Measurements from ENCODE around the gene ZNF394. TPM values are rescaled to one million over a fixed set of nuclear protein-coding genes. Genes with fewer than 3 reads are reported as not detected.

Gene ZNF394
- polyA plus RNA-seq, 1 donor (not counting 4 experiments of a cell fraction or from before 2014, with no cell fraction given), result 10.1 TPM

DNA sequence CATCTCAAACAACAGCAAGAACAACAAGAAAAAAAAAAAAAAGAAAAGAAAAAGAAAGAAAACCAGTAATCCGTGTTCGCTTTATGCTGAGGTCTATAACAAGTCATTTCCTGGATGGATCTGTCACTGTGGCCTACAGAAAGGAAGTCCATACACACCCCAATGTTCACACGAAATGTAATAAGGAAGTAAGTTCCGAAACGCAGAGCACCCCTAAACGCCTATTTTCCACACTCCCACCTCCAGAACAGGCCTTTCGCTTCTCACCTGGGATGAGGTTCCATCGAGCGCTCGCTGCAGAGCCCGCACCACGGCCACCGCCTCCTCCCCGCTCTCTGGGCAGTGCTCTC lies 735 bp downstream of the ZNF394 start:
- no peak for FAIRE-seq
- Histone ChIP-seq H3K4me1 (ENCODE audit: control insufficient read depth, extremely low read depth, insufficient read depth, low read length) (peaks cover 19% of the 10 kb centered on the region), H3K9ac (ENCODE audit: control insufficient read depth, extremely low read depth, insufficient read depth, low read length) (peak overlapping the region; percentile 90), H3K4me2 (ENCODE audit: control insufficient read depth, extremely low read depth, insufficient read depth, low read depth, low read length) (peak overlapping the region; percentile 89), H3K4me3 (ENCODE audit: control insufficient read depth in 2 of 3, extremely low read depth in 1 of 3, insufficient read depth in 2 of 3, low read depth in 1 of 3, low read length in 3 of 3) (peak overlapping the region; percentile 80 to 99 (median 94)), H3K27ac (ENCODE audit: control insufficient read depth, insufficient read depth, low read length) (peak overlapping the region; percentile 80), H3K9me3 (ENCODE audit: control insufficient read depth, low read depth, low read length) (peaks cover under 1% of the 10 kb centered on the region), H3K36me3 (ENCODE audit: control insufficient read depth in 2 of 2, extremely low read depth in 1 of 2, insufficient read depth in 2 of 2, low read length in 2 of 2) (peaks cover 3 to 4% of the 10 kb centered on the region in 2 experiments), H3K27me3 (ENCODE audit: control insufficient read depth, extremely low read depth, insufficient read depth, low read length) (no peaks in the 10 kb centered on the region), H4K20me1 (ENCODE audit: control insufficient read depth, extremely low read depth, insufficient read depth, low read length) (peaks cover 4% of the 10 kb centered on the region), H2AFZ (ENCODE audit: control insufficient read depth, low read length) (peak overlapping the region; percentile 82), H3K79me2 (ENCODE audit: control insufficient read depth, insufficient read depth, low read length) (peaks cover 54% of the 10 kb centered on the region), H3K9me1 (ENCODE audit: control insufficient read depth, extremely low read depth, insufficient read depth, low read length) (no peaks in the 10 kb centered on the region)
- TF ChIP-seq, protein P1, sequence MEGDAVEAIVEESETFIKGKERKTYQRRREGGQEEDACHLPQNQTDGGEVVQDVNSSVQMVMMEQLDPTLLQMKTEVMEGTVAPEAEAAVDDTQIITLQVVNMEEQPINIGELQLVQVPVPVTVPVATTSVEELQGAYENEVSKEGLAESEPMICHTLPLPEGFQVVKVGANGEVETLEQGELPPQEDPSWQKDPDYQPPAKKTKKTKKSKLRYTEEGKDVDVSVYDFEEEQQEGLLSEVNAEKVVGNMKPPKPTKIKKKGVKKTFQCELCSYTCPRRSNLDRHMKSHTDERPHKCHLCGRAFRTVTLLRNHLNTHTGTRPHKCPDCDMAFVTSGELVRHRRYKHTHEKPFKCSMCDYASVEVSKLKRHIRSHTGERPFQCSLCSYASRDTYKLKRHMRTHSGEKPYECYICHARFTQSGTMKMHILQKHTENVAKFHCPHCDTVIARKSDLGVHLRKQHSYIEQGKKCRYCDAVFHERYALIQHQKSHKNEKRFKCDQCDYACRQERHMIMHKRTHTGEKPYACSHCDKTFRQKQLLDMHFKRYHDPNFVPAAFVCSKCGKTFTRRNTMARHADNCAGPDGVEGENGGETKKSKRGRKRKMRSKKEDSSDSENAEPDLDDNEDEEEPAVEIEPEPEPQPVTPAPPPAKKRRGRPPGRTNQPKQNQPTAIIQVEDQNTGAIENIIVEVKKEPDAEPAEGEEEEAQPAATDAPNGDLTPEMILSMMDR (optimal IDR thresholded peaks at IDR 0.05 in 1 of 3, IDR thresholded peaks at IDR 0.05 in 1 of 3, conservative IDR thresholded peaks at IDR 0.05 in 1 of 3; ENCODE audit: extremely low read depth in 1 of 3, insufficient read depth in 2 of 3, low read length in 3 of 3), result no peak
- TF ChIP-seq EZH2 (IDR thresholded peaks at IDR 0.05; ENCODE audit: low read length), result no peak
- no peak for DNase-seq (ENCODE audit: low read depth, low spot score)
- dilution Hi-C loops (cut with MboI; ENCODE audit: extremely low pct_ligation_motif_present, low sequenced_read_pairs), result no loop called here

DNA sequence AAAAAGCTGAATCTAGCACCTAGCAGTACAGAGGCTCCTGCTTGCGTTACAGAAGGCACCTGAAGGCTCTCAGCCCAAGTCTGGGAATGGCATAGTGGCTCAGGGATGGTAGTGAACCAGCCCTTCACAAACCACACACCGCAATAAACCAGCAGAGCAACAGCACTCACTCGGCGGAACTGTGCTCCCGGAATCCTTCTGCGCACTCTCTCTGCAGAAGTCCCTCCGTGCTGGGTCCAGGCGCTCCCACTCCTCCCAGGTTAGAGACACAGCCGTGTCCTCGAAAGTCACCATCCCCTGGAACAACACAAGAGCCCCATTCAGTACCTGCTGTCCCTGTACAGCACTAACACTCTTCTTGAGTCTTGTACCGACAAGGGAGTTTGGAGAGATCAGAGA lies 1.5 kb downstream of the ZNF394 start:
- Histone ChIP-seq H3K27ac (ENCODE audit: control insufficient read depth, insufficient read depth, low read length) (peak overlapping the region; percentile 6), H3K27me3 (ENCODE audit: control insufficient read depth, extremely low read depth, insufficient read depth, low read length) (no peaks in the 10 kb centered on the region), H3K4me3 (ENCODE audit: control insufficient read depth in 2 of 3, extremely low read depth in 1 of 3, insufficient read depth in 2 of 3, low read depth in 1 of 3, low read length in 3 of 3) (peak overlapping the region; percentile 80 to 94 (median 85)), H3K4me2 (ENCODE audit: control insufficient read depth, extremely low read depth, insufficient read depth, low read depth, low read length) (peak overlapping the region; percentile 89), H3K9ac (ENCODE audit: control insufficient read depth, extremely low read depth, insufficient read depth, low read length) (peak overlapping the region; percentile 90), H3K9me3 (ENCODE audit: control insufficient read depth, low read depth, low read length) (peaks cover 9% of the 10 kb centered on the region), H3K4me1 (ENCODE audit: control insufficient read depth, extremely low read depth, insufficient read depth, low read length) (peaks cover 16% of the 10 kb centered on the region), H4K20me1 (ENCODE audit: control insufficient read depth, extremely low read depth, insufficient read depth, low read length) (peaks cover 4% of the 10 kb centered on the region), H2AFZ (ENCODE audit: control insufficient read depth, low read length) (no peak overlapping the region), H3K36me3 (ENCODE audit: control insufficient read depth in 2 of 2, extremely low read depth in 1 of 2, insufficient read depth in 2 of 2, low read length in 2 of 2) (peaks cover 10 to 12% of the 10 kb centered on the region in 2 experiments), H3K9me1 (ENCODE audit: control insufficient read depth, extremely low read depth, insufficient read depth, low read length) (no peaks in the 10 kb centered on the region), H3K79me2 (ENCODE audit: control insufficient read depth, insufficient read depth, low read length) (peaks cover 60% of the 10 kb centered on the region)
- dilution Hi-C loops (cut with MboI; ENCODE audit: extremely low pct_ligation_motif_present, low sequenced_read_pairs), result no loop called here
- FAIRE-seq, result no peak
- TF ChIP-seq, protein P1 (optimal IDR thresholded peaks at IDR 0.05 in 1 of 3, IDR thresholded peaks at IDR 0.05 in 1 of 3, conservative IDR thresholded peaks at IDR 0.05 in 1 of 3; ENCODE audit: extremely low read depth in 1 of 3, insufficient read depth in 2 of 3, low read length in 3 of 3), result no peak
- no peak for TF ChIP-seq EZH2 (IDR thresholded peaks at IDR 0.05; ENCODE audit: low read length)
- DNase-seq (ENCODE audit: low read depth, low spot score), result no peak
